HG02623 (cell line): Measurements from ENCODE around the gene ST8SIA5.

ENCODE experiments used
- ATAC-seq: cut with Tn5 transposase; IDR thresholded peaks from one replicate; pipeline ENCODE4 v1.9.1; 2021; ENCODE audit warnings: moderate library complexity; ENCODE audit not compliant: unreplicated experiment

Gene ST8SIA5

DNA sequence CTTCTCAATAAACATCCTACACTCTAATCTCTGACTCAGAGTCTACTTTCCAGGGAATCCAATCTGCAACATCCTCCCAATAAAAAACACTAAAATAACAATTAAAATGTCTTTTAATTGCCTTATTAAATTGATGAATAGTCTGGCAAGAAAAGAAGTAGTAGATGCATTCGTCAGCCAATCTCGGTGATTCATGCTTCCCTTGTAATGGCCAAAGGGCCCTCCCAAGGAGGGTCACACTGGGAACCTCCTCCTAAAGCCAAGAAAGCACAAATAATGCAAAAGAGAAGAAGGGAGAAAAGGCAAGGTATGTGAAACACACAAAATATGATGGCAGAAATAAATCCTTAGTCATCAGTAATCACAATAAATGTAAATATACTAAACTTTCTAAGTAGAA, 16.8 kb downstream of the ST8SIA5 start:
- no peak for ATAC-seq

DNA sequence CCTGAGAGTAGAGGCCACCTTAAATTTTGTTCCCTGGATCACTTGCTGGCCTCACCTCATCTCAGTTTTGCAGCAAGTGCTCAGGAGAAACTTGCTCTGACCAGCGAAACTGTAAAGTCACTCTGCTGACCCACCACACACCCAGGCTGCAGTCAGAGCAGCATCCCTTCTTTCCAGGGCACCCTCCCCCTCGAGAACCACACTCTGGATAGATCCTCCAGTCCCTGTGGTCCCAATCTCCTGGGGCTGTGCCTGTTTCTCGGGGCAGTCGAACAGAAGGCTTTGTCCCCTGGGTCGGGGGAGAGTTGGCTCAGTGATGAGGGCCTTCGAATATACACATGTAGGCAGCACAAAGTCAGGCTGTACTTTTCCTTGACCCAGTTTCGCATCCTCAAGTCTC, 18.4 kb downstream of the ST8SIA5 start:
- no peak for ATAC-seq

DNA sequence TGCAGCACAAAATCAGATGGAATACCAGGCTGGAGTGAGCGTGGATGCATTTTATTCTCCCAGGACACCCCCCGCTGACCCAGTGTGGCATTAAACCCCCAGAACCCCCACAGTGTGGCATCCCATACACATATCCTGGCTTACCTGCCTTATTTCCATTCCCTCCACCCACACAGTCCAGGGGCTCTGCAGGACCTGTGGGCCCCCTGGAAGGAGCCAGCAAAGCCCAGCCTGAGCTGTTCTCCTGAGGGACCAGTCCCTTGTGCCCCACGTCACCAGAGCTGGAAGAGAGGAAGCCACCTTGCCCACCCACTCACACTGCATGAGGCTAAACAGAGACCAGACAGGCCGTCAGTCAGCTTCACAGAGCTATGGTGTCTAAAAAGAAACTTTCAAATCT, 20.1 kb downstream of the ST8SIA5 start:
- no peak for ATAC-seq

DNA sequence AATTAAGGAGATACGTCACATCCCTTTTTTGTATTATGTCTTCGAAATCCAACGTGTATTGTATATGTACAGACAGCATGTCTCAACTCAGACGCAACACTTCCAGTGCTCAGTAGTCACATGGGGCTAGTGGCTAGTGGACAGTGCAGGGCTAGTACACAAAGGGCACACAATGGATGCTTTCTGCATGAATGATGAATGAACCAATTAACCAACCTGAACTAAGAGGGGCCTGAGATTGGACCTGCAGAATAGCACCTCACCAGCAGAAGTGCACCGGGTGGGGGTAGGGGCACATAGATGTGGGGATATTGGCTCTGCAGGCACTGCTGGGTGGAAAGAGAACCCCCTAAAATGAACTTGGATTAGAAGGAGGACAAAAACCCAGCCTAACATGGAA, 20.7 kb downstream of the ST8SIA5 start:
- ATAC-seq = no peak

GRCh38 chr18:46734981-46735380, 21.9 kb downstream of the ST8SIA5 start:
- no peak for ATAC-seq

DNA sequence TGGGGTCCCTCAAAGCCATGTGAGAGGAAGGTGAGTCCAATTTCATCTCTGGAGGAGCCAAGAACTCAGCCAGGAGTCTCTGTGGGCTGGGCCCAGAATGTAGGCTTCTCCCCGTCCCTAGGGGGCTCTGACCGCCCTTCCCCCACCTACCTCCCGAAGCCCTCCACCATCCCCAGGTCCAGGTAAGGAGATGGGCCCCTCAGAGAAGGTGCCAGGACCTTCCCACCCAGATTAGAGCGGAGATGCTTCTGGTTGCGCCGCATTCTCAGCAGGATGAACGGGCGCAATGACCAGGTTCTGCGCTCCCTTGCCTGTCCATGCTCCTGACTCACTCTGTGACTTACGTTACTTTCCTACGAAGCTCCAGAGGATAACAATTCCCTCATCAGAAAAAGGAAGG, 23.0 kb downstream of the ST8SIA5 start:
- ATAC-seq = no peak

DNA sequence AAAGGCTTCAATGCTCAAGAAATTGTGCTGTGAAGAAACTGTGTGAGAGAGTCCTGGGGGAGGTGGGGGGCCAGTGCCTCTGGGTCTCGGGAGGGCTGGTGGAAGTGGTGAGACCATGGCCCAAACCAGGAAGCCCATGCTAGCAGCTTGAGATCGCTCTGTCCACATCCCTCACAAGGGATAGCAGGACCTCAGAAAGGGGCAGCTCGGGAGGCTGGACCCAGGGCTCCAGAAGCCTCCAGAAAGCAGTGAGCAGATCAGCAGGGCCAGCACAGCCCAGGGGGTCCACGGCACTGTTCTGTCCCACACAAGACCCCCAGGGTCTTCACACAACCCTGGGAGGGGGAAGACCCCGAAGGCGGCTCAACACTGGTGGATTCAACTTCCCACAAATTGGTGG, 24.1 kb downstream of the ST8SIA5 start:
- no peak for ATAC-seq

DNA sequence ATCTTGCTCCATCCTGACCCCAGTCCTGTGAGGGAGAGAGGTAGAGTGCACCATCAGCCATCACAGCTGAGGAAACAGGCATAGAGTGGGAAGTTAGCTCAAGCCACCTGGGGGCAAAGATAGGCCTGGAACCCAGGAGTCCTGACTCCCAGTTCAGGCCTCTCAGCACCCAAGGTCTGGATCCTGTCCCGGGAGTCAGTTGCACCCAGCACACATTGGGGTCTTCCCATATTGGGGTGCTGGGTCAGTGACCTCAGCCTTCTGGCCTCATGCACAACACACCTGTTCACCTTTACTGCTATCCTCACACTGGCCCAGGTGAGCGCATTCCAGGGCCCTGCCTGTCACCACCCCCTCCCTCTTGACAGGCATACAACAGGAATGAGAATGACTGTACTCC, 24.7 kb downstream of the ST8SIA5 start:
- ATAC-seq = no peak

DNA sequence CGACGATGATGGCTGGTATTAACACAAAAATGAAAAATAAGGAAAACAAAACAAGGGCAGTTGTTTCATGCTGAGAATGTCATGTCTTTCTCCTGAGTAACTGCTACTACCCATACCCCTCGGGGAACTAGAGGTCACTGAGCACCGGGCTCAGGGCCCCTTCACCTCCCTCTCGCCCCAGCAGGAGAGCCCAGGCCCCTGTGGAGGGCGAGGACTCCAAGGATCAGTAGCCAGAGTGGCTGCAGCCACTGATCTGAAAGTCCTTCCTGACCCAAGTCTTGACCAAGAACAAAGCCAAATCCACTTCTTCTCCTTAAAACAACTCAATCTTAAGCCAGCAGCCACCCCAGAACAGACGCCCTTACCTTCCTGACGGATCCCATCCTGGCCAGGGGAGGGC, 25.5 kb downstream of the ST8SIA5 start:
- no peak for ATAC-seq

DNA sequence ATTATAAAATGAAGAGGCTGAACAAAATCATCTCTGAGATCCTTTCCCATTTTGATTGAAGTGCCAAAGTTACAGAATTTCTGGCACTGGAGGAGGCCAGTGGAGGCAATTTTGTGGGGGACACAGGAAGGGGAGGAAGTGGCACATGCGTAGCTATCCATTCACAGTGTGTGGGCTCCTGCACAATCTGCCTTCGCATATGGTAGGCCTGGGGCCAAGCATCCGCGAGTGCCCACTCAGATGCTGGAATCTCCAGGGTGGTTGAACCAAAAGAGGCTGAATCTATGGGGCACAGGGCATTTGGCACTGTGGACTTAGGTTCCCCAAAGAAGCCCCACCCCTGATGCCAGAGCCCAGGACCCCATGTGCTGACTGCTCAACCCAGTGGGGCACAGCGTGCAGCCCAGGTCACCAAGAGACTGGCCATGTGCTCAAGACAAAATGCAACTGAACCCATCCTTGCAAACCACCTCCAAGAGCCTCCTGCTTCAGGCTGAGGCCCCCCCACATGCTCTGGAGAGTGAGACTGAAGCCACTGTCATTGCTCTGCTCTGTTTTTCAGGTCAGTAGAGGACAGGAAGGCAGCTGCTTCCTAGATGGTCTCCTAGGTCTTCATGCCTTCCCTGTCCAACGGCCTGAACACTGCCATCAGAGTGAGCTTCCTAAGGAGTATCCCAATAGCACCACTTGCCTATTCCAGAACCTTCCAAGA, 28.5 kb downstream of the ST8SIA5 start:
- ATAC-seq = no peak

GRCh38 chr18:46727177-46727576, 29.7 kb downstream of the ST8SIA5 start:
- no peak for ATAC-seq

DNA sequence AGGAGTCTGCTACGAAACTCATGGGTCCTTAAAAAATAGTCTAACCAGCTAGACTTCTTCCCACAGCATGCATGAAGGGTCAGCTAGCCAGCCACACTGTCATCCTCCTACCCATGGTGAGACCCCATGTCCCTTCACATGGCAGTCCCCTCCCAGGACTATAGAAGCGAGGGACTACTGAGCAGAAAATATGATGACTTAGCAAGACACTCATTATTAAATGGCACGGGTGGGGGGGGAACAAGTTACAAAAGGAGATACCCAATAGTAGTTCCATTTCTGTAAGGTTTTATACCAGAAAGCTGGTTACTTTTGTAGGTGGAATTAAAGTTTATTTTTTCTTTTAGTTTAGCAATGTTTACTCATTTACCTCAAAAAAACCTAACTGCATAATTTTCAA, 31.5 kb downstream of the ST8SIA5 start:
- ATAC-seq = no peak

DNA sequence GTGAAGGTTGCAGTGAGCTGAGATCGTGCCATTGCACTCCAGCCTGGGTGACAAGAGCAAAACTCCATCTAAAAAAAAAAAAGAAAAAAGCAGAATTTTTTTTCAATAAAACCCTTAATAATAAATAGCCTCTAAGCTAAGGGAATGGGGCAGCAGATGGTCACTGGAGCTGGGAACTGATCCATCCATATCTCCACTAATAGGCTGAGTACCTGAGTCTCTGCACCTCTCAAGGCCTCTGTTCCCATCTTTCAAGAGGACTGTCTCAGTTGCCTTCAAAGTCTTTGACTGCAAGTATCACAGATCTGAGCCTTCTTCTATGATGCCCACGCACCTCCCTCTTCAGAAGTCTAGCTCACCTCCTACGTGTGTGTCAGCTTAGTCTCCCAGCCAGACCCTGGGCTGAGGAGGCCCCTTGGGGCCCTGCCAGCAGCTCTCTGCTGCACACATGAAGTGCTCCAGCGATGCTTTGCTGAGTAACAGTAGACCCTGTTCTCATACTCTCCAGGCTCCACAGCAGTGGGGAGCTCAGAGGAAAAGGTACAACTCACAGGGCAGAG, 32.9 kb downstream of the ST8SIA5 start:
- no peak for ATAC-seq

GRCh38 chr18:46722051-46722450, 34.8 kb downstream of the ST8SIA5 start:
- no peak for ATAC-seq

DNA sequence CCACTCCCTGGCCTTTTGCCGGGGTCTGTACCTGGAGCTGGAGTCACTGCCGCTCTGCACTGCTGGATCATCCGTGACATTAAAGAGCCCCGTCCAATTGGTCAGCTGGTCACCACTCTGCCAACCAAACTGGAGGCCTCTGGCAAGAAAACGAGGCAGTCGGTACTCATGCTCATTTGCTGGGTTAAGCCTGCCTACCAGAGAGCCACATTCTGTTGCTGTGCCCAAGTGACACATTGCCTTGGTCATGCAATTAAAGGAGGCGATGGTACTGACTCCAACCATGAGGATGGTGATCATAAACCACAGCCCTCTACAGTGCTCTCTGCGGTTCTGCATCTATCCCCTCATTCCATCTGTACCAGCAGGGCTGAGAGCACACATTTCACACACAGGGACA, 35.5 kb downstream of the ST8SIA5 start:
- ATAC-seq = no peak

DNA sequence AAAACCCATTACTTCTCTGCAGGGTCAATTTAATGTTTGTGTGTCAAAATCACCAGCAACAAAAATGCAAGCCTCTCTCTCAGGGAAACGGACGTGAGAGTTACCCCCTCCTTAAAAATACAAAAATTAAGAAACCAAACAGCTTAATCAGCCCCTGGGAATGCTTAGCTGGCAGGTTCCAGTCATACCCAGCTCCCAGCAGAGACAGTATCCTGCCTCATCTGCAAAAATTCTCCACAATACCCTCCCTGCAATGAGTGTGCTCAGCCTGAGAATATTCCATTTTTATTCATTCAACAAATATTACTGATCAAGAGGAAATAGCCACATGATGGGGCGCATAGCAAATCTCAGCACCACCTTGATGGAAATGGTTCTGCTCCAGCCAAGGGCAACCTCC, 36.3 kb downstream of the ST8SIA5 start:
- ATAC-seq = no peak

DNA sequence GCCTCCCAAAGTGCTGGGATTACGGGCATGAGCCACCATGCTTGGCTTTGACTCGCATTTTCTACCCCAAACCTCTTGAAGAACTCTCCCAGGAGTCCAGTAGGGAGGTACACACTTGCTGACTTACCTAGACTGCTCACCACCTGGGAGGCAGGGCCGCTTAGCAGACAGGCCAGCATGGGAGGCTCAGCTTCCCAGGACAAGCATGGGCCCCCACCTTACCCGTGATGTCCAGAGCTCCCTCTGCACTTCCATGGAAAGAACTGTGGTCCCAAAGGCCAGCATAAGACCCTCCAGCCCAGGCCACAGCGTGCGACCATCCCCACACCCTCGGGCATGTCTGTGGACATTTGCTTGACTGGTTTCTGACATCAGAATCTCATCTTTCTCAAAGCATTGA, 36.8 kb downstream of the ST8SIA5 start:
- no peak for ATAC-seq

- no peak for ATAC-seq
Measured at GRCh38 chr18:46719388-46719787, 37.5 kb downstream of the ST8SIA5 start.

DNA sequence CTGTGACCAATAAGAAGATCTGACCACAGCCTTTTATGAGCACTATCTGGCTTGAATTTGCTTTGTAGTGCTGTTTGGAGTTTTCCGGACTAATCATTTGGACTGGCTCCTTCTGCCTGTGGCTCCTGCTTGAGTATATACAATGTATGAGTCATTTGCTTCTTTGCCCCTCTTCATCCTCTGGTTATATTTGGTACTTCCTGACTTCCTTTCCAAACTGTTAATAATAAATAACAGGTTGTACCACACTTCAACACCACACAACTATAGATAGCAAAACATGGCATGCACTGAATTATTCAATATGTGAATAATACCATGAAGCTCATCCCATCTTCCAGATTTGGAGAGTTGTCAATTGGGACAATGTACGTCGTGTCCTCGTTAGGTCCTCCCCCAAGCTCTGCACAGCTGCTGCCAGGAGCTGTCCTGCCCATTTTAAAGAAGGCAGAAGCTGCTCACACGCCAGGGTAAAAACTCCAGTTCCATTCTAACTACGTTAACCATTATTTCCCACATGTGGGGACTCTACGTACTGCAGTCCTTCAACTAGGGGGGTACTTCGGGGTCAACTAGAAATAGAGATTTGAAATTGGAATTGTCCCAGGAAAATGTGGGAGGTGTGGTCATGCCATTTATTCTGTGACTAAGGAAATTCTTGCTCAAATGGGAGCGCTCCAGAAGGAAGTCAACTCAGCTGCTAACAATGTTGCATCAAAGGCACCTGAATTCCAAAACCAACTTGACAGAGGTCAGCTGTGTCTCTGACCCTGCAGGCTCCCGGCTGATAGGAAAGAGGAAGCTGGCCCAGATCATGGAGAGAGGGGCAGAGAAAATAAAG, 38.1 kb downstream of the ST8SIA5 start:
- no peak for ATAC-seq

GRCh38 chr18:46716827-46717226, 40.0 kb downstream of the ST8SIA5 start:
- no peak for ATAC-seq

DNA sequence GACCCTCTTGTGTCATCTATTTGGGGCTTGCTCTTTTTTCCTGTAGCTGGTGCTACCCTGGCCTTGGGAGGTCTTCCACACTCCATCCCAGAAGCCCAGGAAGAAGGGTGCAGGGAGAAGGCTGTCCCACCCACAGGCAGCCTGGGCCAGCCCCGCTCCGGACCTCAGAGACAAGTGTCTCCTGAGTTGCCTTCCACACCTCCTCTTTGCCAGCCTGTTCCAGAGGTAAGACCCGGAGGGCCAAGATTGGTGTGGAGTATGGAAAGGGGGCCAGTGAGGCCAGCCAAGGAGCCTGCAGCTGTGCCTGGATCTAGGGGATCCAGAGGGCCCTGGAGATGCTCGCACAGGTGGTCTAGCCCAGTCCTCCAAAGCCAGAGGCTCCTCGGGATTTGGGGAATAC, 40.5 kb downstream of the ST8SIA5 start:
- no peak for ATAC-seq

DNA sequence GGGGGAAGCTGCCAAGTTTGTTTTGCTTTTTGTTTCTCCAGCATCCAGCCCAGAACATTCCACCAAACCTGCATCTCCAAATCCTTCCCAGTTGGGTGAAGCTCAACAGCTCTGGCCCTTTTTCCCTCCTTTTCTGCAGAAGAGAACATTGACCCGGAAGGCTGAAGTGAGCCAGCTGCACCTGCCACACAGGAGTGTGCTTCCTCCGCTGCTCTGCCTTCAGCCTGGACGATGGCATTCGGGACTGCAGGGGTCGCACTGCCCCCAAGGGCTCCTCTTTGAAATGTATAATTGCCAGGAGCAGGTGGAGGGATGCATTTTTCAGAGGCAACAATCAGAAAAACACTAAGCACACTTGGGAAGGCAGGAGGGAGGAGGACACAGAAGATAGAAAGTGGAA, 41.8 kb downstream of the ST8SIA5 start:
- ATAC-seq = no peak
